Endodermal cell (in vitro differentiated cells): Measurements from ENCODE around the gene NEDD9. TPM values are rescaled to one million over a fixed set of nuclear protein-coding genes. Genes with fewer than 3 reads are reported as not detected.

Source experiments
- DNase-seq: peaks from one replicate; pipeline ENCODE4 v3.0.0-alpha.2; 2017
- H3K27ac ChIP-seq: 2 replicates; pipeline ENCODE4 v1.5.1; 2013; ENCODE audit warnings: mild to moderate bottlenecking, low read depth, low read length, moderate library complexity
- H3K27me3 ChIP-seq: 2 replicates; pipeline ENCODE4 v1.6.1; 2013; ENCODE audit warnings: mild to moderate bottlenecking, low read length, moderate library complexity; ENCODE audit not compliant: insufficient read depth, control insufficient read depth, poor library complexity, severe bottlenecking
- H3K36me3 ChIP-seq: 2 replicates; pipeline ENCODE4 v1.7.0; 2013; ENCODE audit warnings: mild to moderate bottlenecking, low read length, moderate library complexity; ENCODE audit not compliant: control insufficient read depth, insufficient read depth
- H3K4me1 ChIP-seq: one replicate; pipeline ENCODE4 v1.7.0; 2013; ENCODE audit warnings: low read length; ENCODE audit not compliant: control insufficient read depth, insufficient read depth
- H3K4me3 ChIP-seq: 2 replicates; pipeline ENCODE4 v1.5.1; 2013; ENCODE audit warnings: mild to moderate bottlenecking, low read length, moderate library complexity
- H3K9ac ChIP-seq: 2 replicates; pipeline ENCODE4 v1.6.1; 2013; ENCODE audit warnings: mild to moderate bottlenecking, low read length, moderate library complexity; ENCODE audit not compliant: poor library complexity, severe bottlenecking; ENCODE audit errors: extremely low read depth
- H3K9me3 ChIP-seq: 2 replicates; pipeline ENCODE4 v1.6.1; 2013; ENCODE audit warnings: mild to moderate bottlenecking, low read length, moderate library complexity; ENCODE audit not compliant: control insufficient read depth
- H3K27ac Mint-ChIP-seq: 2 replicates; pipeline ENCODE4 v1.8.0; 2020; ENCODE audit warnings: mixed read lengths
- H3K27me3 Mint-ChIP-seq: 2 replicates; pipeline ENCODE4 v1.8.0; 2021; ENCODE audit warnings: mild to moderate bottlenecking, mixed read lengths; ENCODE audit not compliant: insufficient read depth
- H3K36me3 Mint-ChIP-seq: 2 replicates; pipeline ENCODE4 v1.8.0; 2020; ENCODE audit warnings: low read depth, mixed read lengths
- H3K4me1 Mint-ChIP-seq: 2 replicates; pipeline ENCODE4 v1.8.0; 2020; ENCODE audit warnings: mixed read lengths
- H3K4me3 Mint-ChIP-seq: 2 replicates; pipeline ENCODE4 v1.8.0; 2020; ENCODE audit warnings: mild to moderate bottlenecking, moderate library complexity, mixed read lengths
- H3K9me3 Mint-ChIP-seq: 2 replicates; pipeline ENCODE4 v1.8.0; 2020; ENCODE audit warnings: mild to moderate bottlenecking, mixed read lengths
- WGBS, 2 experiments: methylation state at CpG; one replicate each; pipeline versions ENCODE4 v1.1.5 to v1.1.7; 2013; ENCODE audit warnings: missing lambda C conversion rate in 2 of 2, mixed read lengths in 1 of 2; ENCODE audit not compliant: insufficient coverage in 1 of 2, insufficient read length in 1 of 2; 5-methylcytosine and 5-hydroxymethylcytosine counted together
- total RNA-seq, 2 donors: library from RNA; stranded (reverse); fragmentation: NEBNext Ultra II Directional in 1 of 2; extraction: Animal tissue kit (Norgen Biotek cat#: 25700) in 1 of 2; gene quantifications; 2 replicates in 1 of 2; 3 replicates in 1 of 2; pipeline ENCODE4 v1.2.1, GENCODE V29; 2021
- TF ChIP-seq, protein P1 (sequence below): fragments of 200-600 bp; sonication (generic); conservative IDR thresholded peaks from 2 replicates; pipeline ENCODE4 v1.5.0; 2021; ENCODE audit warnings: antibody characterized with exemption, mild to moderate bottlenecking

NEDD9 gene
- total RNA-seq, 2 donors from 2014 or later, result 1.7 to 7.4 TPM

DNA sequence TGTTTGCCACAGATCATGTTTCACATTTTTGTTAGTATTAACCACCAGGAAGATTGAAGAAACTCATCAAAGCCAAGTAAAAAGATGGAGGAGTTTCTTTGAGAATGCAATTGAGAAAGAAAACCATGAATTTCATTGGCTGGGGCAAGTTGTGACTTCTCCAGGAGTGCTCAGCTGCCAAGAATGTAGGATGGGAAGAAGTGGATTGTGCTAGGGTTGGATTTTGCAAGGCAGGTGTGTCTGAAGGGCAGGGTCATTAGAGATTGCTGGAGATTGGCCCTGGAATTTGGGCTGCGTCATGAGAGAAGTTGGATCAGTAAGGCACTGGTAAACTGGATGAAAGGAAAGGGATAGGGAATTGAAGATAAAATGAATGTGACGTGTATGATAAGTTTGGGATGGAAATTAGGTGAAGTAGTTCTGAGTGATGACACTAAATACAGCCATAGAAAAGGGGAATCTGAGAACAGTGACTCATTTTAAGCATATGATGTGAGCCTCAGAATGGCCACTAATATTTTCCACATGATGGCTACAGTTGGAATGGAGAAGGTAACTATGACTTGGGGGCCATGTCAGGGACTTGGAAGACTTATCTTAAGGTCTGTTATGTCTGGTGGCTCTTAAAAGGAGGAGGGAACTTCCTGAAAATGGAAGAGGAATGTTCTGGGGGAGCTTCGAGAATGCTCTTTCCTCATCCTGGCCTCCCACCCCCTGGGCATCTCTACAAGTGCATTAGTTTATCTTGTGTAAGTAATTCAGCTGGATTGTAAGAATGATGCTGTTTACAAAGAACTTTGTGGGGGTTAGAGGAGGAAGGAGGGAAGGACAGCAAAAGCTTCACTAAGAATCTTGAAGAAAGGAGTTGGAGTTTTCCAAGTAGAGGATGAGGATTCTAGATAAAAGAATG is 93.2 kb downstream of the NEDD9 start:
- H3K27ac Mint-ChIP-seq, result no peak overlapping the region
- Histone ChIP-seq H3K4me1 (no peaks in the 10 kb centered on the region), H3K9me3 (no peaks in the 10 kb centered on the region), H3K4me3 (no peak overlapping the region), H3K36me3 (peaks cover 20% of the 10 kb centered on the region), H3K27ac (no peak overlapping the region), H3K27me3 (no peaks in the 10 kb centered on the region), H3K9ac (no peak overlapping the region)
- TF ChIP-seq, protein P1, sequence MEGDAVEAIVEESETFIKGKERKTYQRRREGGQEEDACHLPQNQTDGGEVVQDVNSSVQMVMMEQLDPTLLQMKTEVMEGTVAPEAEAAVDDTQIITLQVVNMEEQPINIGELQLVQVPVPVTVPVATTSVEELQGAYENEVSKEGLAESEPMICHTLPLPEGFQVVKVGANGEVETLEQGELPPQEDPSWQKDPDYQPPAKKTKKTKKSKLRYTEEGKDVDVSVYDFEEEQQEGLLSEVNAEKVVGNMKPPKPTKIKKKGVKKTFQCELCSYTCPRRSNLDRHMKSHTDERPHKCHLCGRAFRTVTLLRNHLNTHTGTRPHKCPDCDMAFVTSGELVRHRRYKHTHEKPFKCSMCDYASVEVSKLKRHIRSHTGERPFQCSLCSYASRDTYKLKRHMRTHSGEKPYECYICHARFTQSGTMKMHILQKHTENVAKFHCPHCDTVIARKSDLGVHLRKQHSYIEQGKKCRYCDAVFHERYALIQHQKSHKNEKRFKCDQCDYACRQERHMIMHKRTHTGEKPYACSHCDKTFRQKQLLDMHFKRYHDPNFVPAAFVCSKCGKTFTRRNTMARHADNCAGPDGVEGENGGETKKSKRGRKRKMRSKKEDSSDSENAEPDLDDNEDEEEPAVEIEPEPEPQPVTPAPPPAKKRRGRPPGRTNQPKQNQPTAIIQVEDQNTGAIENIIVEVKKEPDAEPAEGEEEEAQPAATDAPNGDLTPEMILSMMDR, result no peak
- DNase-seq, result no peak
- H3K4me1 Mint-ChIP-seq, result peaks cover 21% of the 10 kb centered on the region
- H3K4me3 Mint-ChIP-seq, result no peak overlapping the region
- peaks cover 12% of the 10 kb centered on the region for H3K36me3 Mint-ChIP-seq
- no peaks in the 10 kb centered on the region for H3K27me3 Mint-ChIP-seq
- H3K9me3 Mint-ChIP-seq, result no peaks in the 10 kb centered on the region
- WGBS, 2 experiments, result 88 to 100% methylated on average over 2 to 3 of the region's 3 CpGs

DNA sequence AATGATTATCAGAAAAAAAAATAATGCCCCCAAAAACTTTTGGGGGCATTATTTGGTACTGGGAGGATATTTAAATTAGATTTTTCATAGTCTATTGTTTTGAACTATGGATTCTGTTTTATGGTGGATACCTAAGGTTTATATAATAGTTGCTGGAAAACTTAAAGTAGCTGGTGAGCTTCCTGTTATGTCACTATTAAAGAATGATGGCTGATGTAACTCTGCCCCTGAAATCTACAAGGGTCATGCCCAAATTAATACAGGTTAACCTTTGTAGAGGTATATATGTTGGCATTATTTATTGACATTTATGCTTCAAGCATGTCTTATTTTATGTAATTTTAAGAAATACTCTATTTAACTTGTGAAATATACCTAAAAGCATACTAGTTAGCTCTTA is 95.7 kb downstream of the NEDD9 start:
- TF ChIP-seq, protein P1, result no peak
- H3K4me1 Mint-ChIP-seq, result peaks cover 21% of the 10 kb centered on the region
- no peak overlapping the region for H3K27ac ChIP-seq
- H3K4me3 ChIP-seq, result no peak overlapping the region
- H3K9me3 ChIP-seq, result no peaks in the 10 kb centered on the region
- H3K27me3 Mint-ChIP-seq, result no peaks in the 10 kb centered on the region
- H3K9me3 Mint-ChIP-seq, result no peaks in the 10 kb centered on the region
- no peak overlapping the region for H3K9ac ChIP-seq
- DNase-seq, result no peak
- H3K36me3 ChIP-seq, result peaks cover 21% of the 10 kb centered on the region
- H3K4me1 ChIP-seq, result no peaks in the 10 kb centered on the region
- H3K36me3 Mint-ChIP-seq, result peaks cover 12% of the 10 kb centered on the region
- H3K27ac Mint-ChIP-seq, result no peak overlapping the region
- no peak overlapping the region for H3K4me3 Mint-ChIP-seq
- no peaks in the 10 kb centered on the region for H3K27me3 ChIP-seq

Other genes starting within 250 kb of the NEDD9 start
- 10 to 100 TPM in 1 of 2 donors, 1 to 10 TPM in 1; 7.3 to 14.1 TPM for gene ELOVL2, start 188.4 kb downstream of the NEDD9 start, total RNA-seq
- gene SMIM13, start 138.8 kb downstream of the NEDD9 start, total RNA-seq, result 10 to 100 TPM; 12.2 TPM
- gene ERVFRD-1, start 120.9 kb downstream of the NEDD9 start, total RNA-seq, result not detected